NCI-H2107 (cell line): ENCODE results near the gene ARMCX6.
"Not testable (repeated sequence)": the region's sequence is repeated elsewhere in the genome, so short reads cannot be mapped to it uniquely, and the experiment has no call there.

Source experiments
- DNase-seq: peaks from one replicate; lab custom pipeline; 2025; lab: John Stamatoyannopoulos, UW

The ARMCX6 gene

GRCh38 chrX:101617211-101618191 is at the start of gene ARMCX6:
TSS of gene ARMCX6 (minus strand) at chrX:101618000. CDS start at chrX:101616620, 1,380 bp downstream.
- DNase-seq, result peak; percentile 39

- peak; percentile 20 for DNase-seq
Observed at GRCh38 chrX:101659601-101660063, 41.8 kb upstream of the ARMCX6 start, which contains the start of gene ARMCX2. TSS of gene ARMCX2 (minus strand) at chrX:101659850. CDS start at chrX:101657588, 2,262 bp downstream.

GRCh38 chrX:101658661-101659491 is 41.1 kb upstream of the ARMCX6 start:
- DNase-seq, result peak; percentile 66

- DNase-seq, result no peak
Observed at GRCh38 chrX:101657495-101657894, 39.7 kb upstream of the ARMCX6 start.

- no peak for DNase-seq
Observed at GRCh38 chrX:101656817-101657216, 39.0 kb upstream of the ARMCX6 start.

- DNase-seq, result no peak
Observed at GRCh38 chrX:101655534-101655933, 37.7 kb upstream of the ARMCX6 start.

- DNase-seq, result not testable (repeated sequence)
Observed at GRCh38 chrX:101647716-101648115, 29.9 kb upstream of the ARMCX6 start.

- DNase-seq, result no peak
Observed at GRCh38 chrX:101642093-101642492, 24.3 kb upstream of the ARMCX6 start.

GRCh38 chrX:101639583-101639982 is 21.8 kb upstream of the ARMCX6 start:
- no peak for DNase-seq

GRCh38 chrX:101619364-101619763 is 1.6 kb upstream of the ARMCX6 start:
- DNase-seq, result peak; percentile 73

GRCh38 chrX:101605728-101606127 is 12.1 kb downstream of the ARMCX6 start:
- no peak for DNase-seq

GRCh38 chrX:101605146-101605545 is 12.7 kb downstream of the ARMCX6 start:
- no peak for DNase-seq

- DNase-seq, result no peak
Observed at GRCh38 chrX:101602077-101602476, 15.7 kb downstream of the ARMCX6 start.

GRCh38 chrX:101599592-101599991 is 18.2 kb downstream of the ARMCX6 start:
- not testable (repeated sequence) for DNase-seq

- peak; percentile 26 for DNase-seq
Observed at GRCh38 chrX:101595739-101596419, 21.9 kb downstream of the ARMCX6 start.
